Naive B cell (primary cell): ENCODE measurements around the gene CEACAM3. TPM values are rescaled to one million over a fixed set of nuclear protein-coding genes. Genes with fewer than 3 reads are reported as not detected.
A peak's percentile ranks its signal among the peaks of the same experiment; 100 is the strongest.

ENCODE experiments used
- ATAC-seq, 2 donors: fragments of 150-1000 bp; cut with Tn5 transposase; 2 replicates each; pipeline ENCODE4 v1.10.0; 2021; ENCODE audit warnings: low read depth in 2 of 2, mild to moderate bottlenecking in 2 of 2, moderate library complexity in 2 of 2
- DNase-seq: peaks from one replicate; pipeline ENCODE4 v3.0.0; 2022
- H3K27ac Mint-ChIP-seq, 6 donors: one replicate each; pipeline ENCODE4 v1.8.0; 2020 to 2022; ENCODE audit warnings: mild to moderate bottlenecking in 6 of 6, mixed read lengths in 6 of 6, moderate library complexity in 5 of 6, inconsistent platforms in 2 of 6
- H3K27me3 Mint-ChIP-seq, 3 donors: one replicate each; pipeline ENCODE4 v1.8.0; 2021 to 2022; ENCODE audit warnings: mixed read lengths in 3 of 3, mild to moderate bottlenecking in 1 of 3
- H3K36me3 Mint-ChIP-seq, 2 donors: one replicate each; pipeline ENCODE4 v1.8.0; 2020 to 2022; ENCODE audit warnings: mixed read lengths in 2 of 2, inconsistent platforms in 1 of 2, mild to moderate bottlenecking in 1 of 2
- H3K4me1 Mint-ChIP-seq, 3 donors: one replicate each; pipeline ENCODE4 v1.8.0; 2020 to 2022; ENCODE audit warnings: mixed read lengths in 3 of 3, inconsistent platforms in 1 of 3, mild to moderate bottlenecking in 1 of 3, moderate library complexity in 1 of 3
- H3K4me3 Mint-ChIP-seq, 8 donors: one replicate each; pipeline ENCODE4 v1.8.0; 2020 to 2022; ENCODE audit warnings: mild to moderate bottlenecking in 8 of 8, mixed read lengths in 8 of 8, moderate library complexity in 8 of 8, inconsistent platforms in 2 of 8
- H3K9me3 Mint-ChIP-seq, 7 donors: one replicate each; pipeline ENCODE4 v1.8.0; 2020 to 2022; ENCODE audit warnings: mixed read lengths in 7 of 7, mild to moderate bottlenecking in 5 of 7, inconsistent platforms in 2 of 7, moderate library complexity in 1 of 7
- polyA plus RNA-seq, 6 donors: library from polyadenylated mRNA; unstranded; fragments of 300-500 nt; fragmentation: Illumina TruSeq; gene quantifications; one replicate each; pipeline ENCODE4 v1.2.3, GENCODE V29; 2021; ENCODE audit warnings: low read depth in 6 of 6

The CEACAM3 gene
- polyA plus RNA-seq, 6 donors from 2014 or later: not detected

- Mint-ChIP-seq H3K4me1 (peaks cover 28 to 37% (median 30%) of the 10 kb centered on the region in 3 donors), H3K36me3 (no peaks in the 10 kb centered on the region), H3K4me3 (peak overlapping the region in 3 of 8 donors; percentile 32 to 45 (median 38)), H3K27me3 (peaks cover 0 to 6% (median 5%) of the 10 kb centered on the region in 3 donors), H3K9me3 (no peaks in the 10 kb centered on the region), H3K27ac (peak overlapping the region in 5 of 6 donors; percentile 33 to 94 (median 76))
- DNase-seq (no peak), ATAC-seq (no peak)
These were observed 4.6 kb downstream of the CEACAM3 start for GRCh38 chr19:41801031-41801430.

- peak overlapping the region; percentile 76 to 94 (median 86) for H3K27ac Mint-ChIP-seq
- no peaks in the 10 kb centered on the region for H3K36me3 Mint-ChIP-seq
- peak overlapping the region in 6 of 8 donors; percentile 23 to 83 (median 62) for H3K4me3 Mint-ChIP-seq
- DNase-seq (peak; percentile 48), ATAC-seq (peak; percentile 89 to 90)
- H3K9me3 Mint-ChIP-seq: no peaks in the 10 kb centered on the region
- peaks cover 28 to 37% (median 30%) of the 10 kb centered on the region in 3 donors for H3K4me1 Mint-ChIP-seq
- H3K27me3 Mint-ChIP-seq: no peaks in the 10 kb centered on the region
These were observed 5.4 kb downstream of the CEACAM3 start for GRCh38 chr19:41801792-41802211.

- H3K27ac Mint-ChIP-seq: peak overlapping the region; percentile 51 to 94 (median 87)
- no peaks in the 10 kb centered on the region for H3K9me3 Mint-ChIP-seq
- peaks cover 28 to 37% (median 30%) of the 10 kb centered on the region in 3 donors for H3K4me1 Mint-ChIP-seq
- peak; percentile 63 to 68 for ATAC-seq
- H3K27me3 Mint-ChIP-seq: no peaks in the 10 kb centered on the region
- H3K4me3 Mint-ChIP-seq: peak overlapping the region in 5 of 8 donors; percentile 4 to 57 (median 23)
- peak; percentile 27 for DNase-seq
- H3K36me3 Mint-ChIP-seq: no peaks in the 10 kb centered on the region
These were observed 6.4 kb downstream of the CEACAM3 start for GRCh38 chr19:41802770-41803169.

GRCh38 chr19:41804336-41804735 is 7.9 kb downstream of the CEACAM3 start:
- ATAC-seq: no peak
- peak; percentile 14 for DNase-seq
- peaks cover 30 to 37% (median 30%) of the 10 kb centered on the region in 3 donors for H3K4me1 Mint-ChIP-seq
- H3K36me3 Mint-ChIP-seq: no peaks in the 10 kb centered on the region
- no peaks in the 10 kb centered on the region for H3K9me3 Mint-ChIP-seq
- H3K27ac Mint-ChIP-seq: peak overlapping the region in 3 of 6 donors; percentile 17 to 76 (median 74)
- no peaks in the 10 kb centered on the region for H3K27me3 Mint-ChIP-seq
- H3K4me3 Mint-ChIP-seq: peak overlapping the region in 1 of 8 donors; percentile 22

- H3K4me3 Mint-ChIP-seq: no peak overlapping the region
- no peaks in the 10 kb centered on the region for H3K27me3 Mint-ChIP-seq
- H3K9me3 Mint-ChIP-seq: no peaks in the 10 kb centered on the region
- no peaks in the 10 kb centered on the region for H3K36me3 Mint-ChIP-seq
- DNase-seq (no peak), ATAC-seq (no peak)
- H3K4me1 Mint-ChIP-seq: peaks cover 38 to 45% (median 41%) of the 10 kb centered on the region in 3 donors
- no peak overlapping the region for H3K27ac Mint-ChIP-seq
These were observed 10.8 kb downstream of the CEACAM3 start for GRCh38 chr19:41807176-41807575.

- Mint-ChIP-seq H3K4me1 (peaks cover 30 to 34% (median 32%) of the 10 kb centered on the region in 3 donors), H3K4me3 (no peak overlapping the region), H3K27ac (peak overlapping the region in 1 of 6 donors; percentile 37), H3K9me3 (no peaks in the 10 kb centered on the region), H3K36me3 (no peaks in the 10 kb centered on the region), H3K27me3 (no peaks in the 10 kb centered on the region)
- ATAC-seq: no peak
- DNase-seq: no peak
These were observed 12.5 kb downstream of the CEACAM3 start for GRCh38 chr19:41808663-41809566.

- no peak overlapping the region for H3K4me3 Mint-ChIP-seq
These were observed 13.9 kb downstream of the CEACAM3 start for GRCh38 chr19:41810301-41810700.

GRCh38 chr19:41811036-41811435 is 14.6 kb downstream of the CEACAM3 start:
- DNase-seq: peak; percentile 23
- Mint-ChIP-seq H3K27me3 (no peaks in the 10 kb centered on the region), H3K4me3 (peak overlapping the region in 4 of 8 donors; percentile 11 to 64 (median 20))

More at GRCh38 chr19:41810301-41810700, 13.9 kb downstream of the CEACAM3 start:
- ATAC-seq (no peak), DNase-seq (no peak)
- Mint-ChIP-seq H3K36me3 (no peaks in the 10 kb centered on the region), H3K9me3 (no peaks in the 10 kb centered on the region), H3K27me3 (no peaks in the 10 kb centered on the region), H3K4me1 (peaks cover 22 to 28% (median 27%) of the 10 kb centered on the region in 3 donors), H3K27ac (peak overlapping the region in 2 of 6 donors; percentile 59 to 70)

GRCh38 chr19:41811981-41812380 is 15.6 kb downstream of the CEACAM3 start:
- DNase-seq (no peak), ATAC-seq (no peak)
- Mint-ChIP-seq H3K4me3 (no peak overlapping the region), H3K4me1 (peaks cover 18 to 27% (median 24%) of the 10 kb centered on the region in 3 donors), H3K27me3 (no peaks in the 10 kb centered on the region), H3K27ac (peak overlapping the region in 2 of 6 donors; percentile 16 to 59), H3K9me3 (no peaks in the 10 kb centered on the region), H3K36me3 (no peaks in the 10 kb centered on the region)

More at GRCh38 chr19:41811036-41811435, 14.6 kb downstream of the CEACAM3 start:
- Mint-ChIP-seq H3K27ac (peak overlapping the region in 4 of 6 donors; percentile 5 to 84 (median 54)), H3K36me3 (no peaks in the 10 kb centered on the region), H3K4me1 (peaks cover 18 to 27% (median 24%) of the 10 kb centered on the region in 3 donors), H3K9me3 (no peaks in the 10 kb centered on the region)
- ATAC-seq: peak; percentile 87 to 91

GRCh38 chr19:41813911-41814310 is 17.5 kb downstream of the CEACAM3 start:
- Mint-ChIP-seq H3K4me3 (peak overlapping the region in 1 of 8 donors; percentile 9), H3K36me3 (no peaks in the 10 kb centered on the region), H3K27ac (no peak overlapping the region), H3K27me3 (no peaks in the 10 kb centered on the region), H3K9me3 (no peaks in the 10 kb centered on the region), H3K4me1 (peaks cover 18 to 27% (median 24%) of the 10 kb centered on the region in 3 donors)
- no peak for ATAC-seq
- no peak for DNase-seq

GRCh38 chr19:41815301-41815700 is 18.9 kb downstream of the CEACAM3 start:
- no peak for ATAC-seq
- H3K27me3 Mint-ChIP-seq: no peaks in the 10 kb centered on the region
- no peak overlapping the region for H3K27ac Mint-ChIP-seq
- H3K4me1 Mint-ChIP-seq: peaks cover 12 to 20% (median 19%) of the 10 kb centered on the region in 3 donors
- H3K9me3 Mint-ChIP-seq: no peaks in the 10 kb centered on the region
- no peak for DNase-seq
- no peak overlapping the region for H3K4me3 Mint-ChIP-seq
- no peaks in the 10 kb centered on the region for H3K36me3 Mint-ChIP-seq

- H3K27ac Mint-ChIP-seq: no peak overlapping the region
- peaks cover 4 to 12% (median 5%) of the 10 kb centered on the region in 3 donors for H3K4me1 Mint-ChIP-seq
- peaks cover 0 to 6% (median 5%) of the 10 kb centered on the region in 3 donors for H3K27me3 Mint-ChIP-seq
- DNase-seq (no peak), ATAC-seq (no peak)
- no peak overlapping the region for H3K4me3 Mint-ChIP-seq
- no peaks in the 10 kb centered on the region for H3K36me3 Mint-ChIP-seq
- H3K9me3 Mint-ChIP-seq: no peaks in the 10 kb centered on the region
These were observed 20.4 kb downstream of the CEACAM3 start for GRCh38 chr19:41816761-41817160.

GRCh38 chr19:41821003-41821735 is 24.8 kb downstream of the CEACAM3 start:
- Mint-ChIP-seq H3K36me3 (no peaks in the 10 kb centered on the region), H3K4me3 (no peak overlapping the region), H3K9me3 (no peaks in the 10 kb centered on the region), H3K4me1 (peaks cover 0 to 4% (median 4%) of the 10 kb centered on the region in 3 donors), H3K27me3 (peaks cover 5 to 30% (median 19%) of the 10 kb centered on the region in 3 donors), H3K27ac (peak overlapping the region in 1 of 6 donors; percentile 42)
- DNase-seq (peak; percentile 64), ATAC-seq (peak; percentile 81 to 90)
